ENCODE measurements around the gene PHTF2. TPM values are rescaled to one million over a fixed set of nuclear protein-coding genes. Genes with fewer than 3 reads are reported as not detected.

Gene PHTF2
- total and polyA plus RNA-seq, 9 donors, result 7.0 to 22.2 (median 12.7) TPM

- H3K4me3 ChIP-seq, result no peak overlapping the region
- H3K9me3 ChIP-seq, result no peaks in the 10 kb centered on the region
- 93 to 96% (median 96%) methylated on average over 2 of the region's 2 CpGs for WGBS, 3 donors
- intact Hi-C loops (cut with DNase I), result no loop called here
- H3K27me3 ChIP-seq, result no peaks in the 10 kb centered on the region
- DNase-seq, result no peak
- H3K4me1 ChIP-seq (ENCODE audit: insufficient read depth), result no peaks in the 10 kb centered on the region
- no peaks in the 10 kb centered on the region for H3K36me3 ChIP-seq
- no peak overlapping the region for H3K27ac ChIP-seq
- TF ChIP-seq EP300 (IDR thresholded peaks at IDR 0.05) (no peak), CTCF (IDR thresholded peaks at IDR 0.05) (no peak), POLR2A (IDR thresholded peaks at IDR 0.05) (no peak)
These were observed 14.6 kb downstream of the PHTF2 start for GRCh38 chr7:77813180-77813579.

GRCh38 chr7:77819021-77819420, 20.4 kb downstream of the PHTF2 start:
- Histone ChIP-seq H3K9me3 (peaks cover 0 to 3% of the 10 kb centered on the region in 2 donors), H3K4me1 (ENCODE audit: insufficient read depth) (no peaks in the 10 kb centered on the region), H3K36me3 (no peaks in the 10 kb centered on the region), H3K27ac (no peak overlapping the region), H3K27me3 (no peaks in the 10 kb centered on the region), H3K4me3 (no peak overlapping the region)
- intact Hi-C loops (cut with DNase I), result no loop called here
- no peak for DNase-seq
- TF ChIP-seq CTCF (IDR thresholded peaks at IDR 0.05) (no peak), POLR2A (IDR thresholded peaks at IDR 0.05) (no peak), EP300 (IDR thresholded peaks at IDR 0.05) (no peak)

GRCh38 chr7:77820967-77821366, 22.4 kb downstream of the PHTF2 start:
- WGBS, 3 donors, result 97 to 98% (median 98%) methylated on average over 2 of the region's 2 CpGs
- Histone ChIP-seq H3K4me3 (no peak overlapping the region), H3K4me1 (ENCODE audit: insufficient read depth) (no peaks in the 10 kb centered on the region), H3K36me3 (no peaks in the 10 kb centered on the region), H3K9me3 (peaks cover 0 to 3% of the 10 kb centered on the region in 2 donors), H3K27me3 (no peaks in the 10 kb centered on the region), H3K27ac (no peak overlapping the region)
- DNase-seq, result no peak
- intact Hi-C loops (cut with DNase I), result no loop called here
- TF ChIP-seq CTCF (IDR thresholded peaks at IDR 0.05), result no peak
- TF ChIP-seq EP300 (IDR thresholded peaks at IDR 0.05), result no peak
- TF ChIP-seq POLR2A (IDR thresholded peaks at IDR 0.05), result no peak

GRCh38 chr7:77822269-77822668, 23.7 kb downstream of the PHTF2 start:
- intact Hi-C loops (cut with DNase I), result no loop called here
- H3K4me3 ChIP-seq, result no peak overlapping the region
- H3K36me3 ChIP-seq, result no peaks in the 10 kb centered on the region

More at GRCh38 chr7:77822269-77822668, 23.7 kb downstream of the PHTF2 start:
- 44 to 46% (median 45%) methylated on average over 1 of the region's 1 CpG for WGBS, 3 donors
- peaks cover 0 to 3% of the 10 kb centered on the region in 2 donors for H3K9me3 ChIP-seq
- no peaks in the 10 kb centered on the region for H3K4me1 ChIP-seq (ENCODE audit: insufficient read depth)
- TF ChIP-seq POLR2A (IDR thresholded peaks at IDR 0.05) (no peak), CTCF (IDR thresholded peaks at IDR 0.05) (no peak), EP300 (IDR thresholded peaks at IDR 0.05) (no peak)
- no peaks in the 10 kb centered on the region for H3K27me3 ChIP-seq
- no peak for DNase-seq
- no peak overlapping the region for H3K27ac ChIP-seq

Measured in ovary (tissue), 9 donors.